ENCODE data around the gene BAAT. TPM values are rescaled to one million over a fixed set of nuclear protein-coding genes. Genes with fewer than 3 reads are reported as not detected.
A peak's percentile ranks its signal among the peaks of the same experiment; 100 is the strongest.
"Not testable (repeated sequence)": the region's sequence is repeated elsewhere in the genome, so short reads cannot be mapped to it uniquely, and the experiment has no call there.

Gene BAAT
- total and polyA plus RNA-seq, 4 donors, result 0.22 to 0.48 (median 0.36) TPM

- H3K36me3 ChIP-seq (ENCODE audit: control insufficient read depth, insufficient read depth, low read length); H3K9me3 ChIP-seq (ENCODE audit: control insufficient read depth, insufficient read depth, low read length); H3K4me1 ChIP-seq (ENCODE audit: control insufficient read depth, insufficient read depth, low read length); H3K27ac ChIP-seq (ENCODE audit: low read depth, low read length); DNase-seq (ENCODE audit: low read depth in 4 of 6, low spot score in 6 of 6); H3K27me3 ChIP-seq (ENCODE audit: control insufficient read depth, insufficient read depth, low read length); H3K4me3 ChIP-seq (ENCODE audit: low read depth, low read length): not testable (repeated sequence)
- WGBS (ENCODE audit: insufficient coverage), result 100% methylated on average over 1 of the region's 3 CpGs
Measured at GRCh38 chr9:101327422-101327909, 57.3 kb downstream of the BAAT start.

GRCh38 chr9:101326501-101326900 lies 58.3 kb downstream of the BAAT start:
- WGBS (ENCODE audit: insufficient coverage), result no CpG with 5 or more reads among the region's 1 CpG

GRCh38 chr9:101326035-101326434 lies 58.8 kb downstream of the BAAT start:
- Histone ChIP-seq H3K36me3 (ENCODE audit: control insufficient read depth, insufficient read depth, low read length) (no peaks in the 10 kb centered on the region), H3K27me3 (ENCODE audit: control insufficient read depth, insufficient read depth, low read length) (no peaks in the 10 kb centered on the region), H3K9me3 (ENCODE audit: control insufficient read depth, insufficient read depth, low read length) (no peaks in the 10 kb centered on the region), H3K4me3 (ENCODE audit: low read depth, low read length) (no peak overlapping the region), H3K4me1 (ENCODE audit: control insufficient read depth, insufficient read depth, low read length) (no peaks in the 10 kb centered on the region), H3K27ac (ENCODE audit: low read depth, low read length) (no peak overlapping the region)
- WGBS (ENCODE audit: insufficient coverage), result 67% methylated on average over 1 of the region's 1 CpG
- no peak for DNase-seq (ENCODE audit: low read depth in 4 of 6, low spot score in 6 of 6)

More at GRCh38 chr9:101326501-101326900, 58.3 kb downstream of the BAAT start:
- no peak overlapping the region for H3K4me3 ChIP-seq (ENCODE audit: low read depth, low read length)
- no peaks in the 10 kb centered on the region for H3K4me1 ChIP-seq (ENCODE audit: control insufficient read depth, insufficient read depth, low read length)
- DNase-seq (ENCODE audit: low read depth in 4 of 6, low spot score in 6 of 6), result no peak
- no peaks in the 10 kb centered on the region for H3K27me3 ChIP-seq (ENCODE audit: control insufficient read depth, insufficient read depth, low read length)
- no peaks in the 10 kb centered on the region for H3K9me3 ChIP-seq (ENCODE audit: control insufficient read depth, insufficient read depth, low read length)
- no peak overlapping the region for H3K27ac ChIP-seq (ENCODE audit: low read depth, low read length)
- H3K36me3 ChIP-seq (ENCODE audit: control insufficient read depth, insufficient read depth, low read length), result no peaks in the 10 kb centered on the region

GRCh38 chr9:101325053-101325452 lies 59.8 kb downstream of the BAAT start:
- no peaks in the 10 kb centered on the region for H3K4me1 ChIP-seq (ENCODE audit: control insufficient read depth, insufficient read depth, low read length)
- no peaks in the 10 kb centered on the region for H3K27me3 ChIP-seq (ENCODE audit: control insufficient read depth, insufficient read depth, low read length)
- H3K27ac ChIP-seq (ENCODE audit: low read depth, low read length), result no peak overlapping the region
- DNase-seq (ENCODE audit: low read depth in 4 of 6, low spot score in 6 of 6), result no peak
- no peak overlapping the region for H3K4me3 ChIP-seq (ENCODE audit: low read depth, low read length)
- WGBS (ENCODE audit: insufficient coverage), result no CpG with 5 or more reads among the region's 2 CpGs
- no peaks in the 10 kb centered on the region for H3K9me3 ChIP-seq (ENCODE audit: control insufficient read depth, insufficient read depth, low read length)
- no peaks in the 10 kb centered on the region for H3K36me3 ChIP-seq (ENCODE audit: control insufficient read depth, insufficient read depth, low read length)

- Histone ChIP-seq H3K27ac (ENCODE audit: low read depth, low read length) (no peak overlapping the region), H3K4me1 (ENCODE audit: control insufficient read depth, insufficient read depth, low read length) (no peaks in the 10 kb centered on the region), H3K36me3 (ENCODE audit: control insufficient read depth, insufficient read depth, low read length) (no peaks in the 10 kb centered on the region), H3K4me3 (ENCODE audit: low read depth, low read length) (no peak overlapping the region), H3K27me3 (ENCODE audit: control insufficient read depth, insufficient read depth, low read length) (no peaks in the 10 kb centered on the region), H3K9me3 (ENCODE audit: control insufficient read depth, insufficient read depth, low read length) (no peaks in the 10 kb centered on the region)
- WGBS (ENCODE audit: insufficient coverage), result no CpG with 5 or more reads among the region's 3 CpGs
- DNase-seq (ENCODE audit: low read depth in 4 of 6, low spot score in 6 of 6), result no peak
Measured at GRCh38 chr9:101324245-101324804, 60.5 kb downstream of the BAAT start.

GRCh38 chr9:101323129-101323528 lies 61.7 kb downstream of the BAAT start:
- DNase-seq (ENCODE audit: low read depth in 4 of 6, low spot score in 6 of 6), result no peak

GRCh38 chr9:101317735-101318134 lies 67.1 kb downstream of the BAAT start:
- H3K36me3 ChIP-seq (ENCODE audit: control insufficient read depth, insufficient read depth, low read length), result no peaks in the 10 kb centered on the region
- no peaks in the 10 kb centered on the region for H3K4me1 ChIP-seq (ENCODE audit: control insufficient read depth, insufficient read depth, low read length)
- H3K4me3 ChIP-seq (ENCODE audit: low read depth, low read length), result no peak overlapping the region
- no peaks in the 10 kb centered on the region for H3K9me3 ChIP-seq (ENCODE audit: control insufficient read depth, insufficient read depth, low read length)
- no peak overlapping the region for H3K27ac ChIP-seq (ENCODE audit: low read depth, low read length)
- no peaks in the 10 kb centered on the region for H3K27me3 ChIP-seq (ENCODE audit: control insufficient read depth, insufficient read depth, low read length)
- no peak for DNase-seq (ENCODE audit: low read depth in 4 of 6, low spot score in 6 of 6)

More at GRCh38 chr9:101323129-101323528, 61.7 kb downstream of the BAAT start:
- 87% methylated on average over 3 of the region's 3 CpGs for WGBS (ENCODE audit: insufficient coverage)
- H3K9me3 ChIP-seq (ENCODE audit: control insufficient read depth, insufficient read depth, low read length), result no peaks in the 10 kb centered on the region
- H3K4me3 ChIP-seq (ENCODE audit: low read depth, low read length), result no peak overlapping the region
- no peaks in the 10 kb centered on the region for H3K36me3 ChIP-seq (ENCODE audit: control insufficient read depth, insufficient read depth, low read length)
- no peaks in the 10 kb centered on the region for H3K27me3 ChIP-seq (ENCODE audit: control insufficient read depth, insufficient read depth, low read length)
- no peaks in the 10 kb centered on the region for H3K4me1 ChIP-seq (ENCODE audit: control insufficient read depth, insufficient read depth, low read length)
- H3K27ac ChIP-seq (ENCODE audit: low read depth, low read length), result no peak overlapping the region

- no peaks in the 10 kb centered on the region for H3K27me3 ChIP-seq (ENCODE audit: control insufficient read depth, insufficient read depth, low read length)
- WGBS (ENCODE audit: insufficient coverage), result no CpG with 5 or more reads among the region's 2 CpGs
- H3K9me3 ChIP-seq (ENCODE audit: control insufficient read depth, insufficient read depth, low read length), result no peaks in the 10 kb centered on the region
- H3K4me1 ChIP-seq (ENCODE audit: control insufficient read depth, insufficient read depth, low read length), result no peaks in the 10 kb centered on the region
- no peak overlapping the region for H3K27ac ChIP-seq (ENCODE audit: low read depth, low read length)
- DNase-seq (ENCODE audit: low read depth in 4 of 6, low spot score in 6 of 6), result no peak
- no peaks in the 10 kb centered on the region for H3K36me3 ChIP-seq (ENCODE audit: control insufficient read depth, insufficient read depth, low read length)
- H3K4me3 ChIP-seq (ENCODE audit: low read depth, low read length), result no peak overlapping the region
Measured at GRCh38 chr9:101315112-101315450, 69.7 kb downstream of the BAAT start.

GRCh38 chr9:101312661-101313060 lies 72.1 kb downstream of the BAAT start:
- no peak for DNase-seq (ENCODE audit: low read depth in 4 of 6, low spot score in 6 of 6)
- Histone ChIP-seq H3K27ac (ENCODE audit: low read depth, low read length) (no peak overlapping the region), H3K36me3 (ENCODE audit: control insufficient read depth, insufficient read depth, low read length) (no peaks in the 10 kb centered on the region), H3K4me1 (ENCODE audit: control insufficient read depth, insufficient read depth, low read length) (no peaks in the 10 kb centered on the region), H3K4me3 (ENCODE audit: low read depth, low read length) (no peak overlapping the region), H3K9me3 (ENCODE audit: control insufficient read depth, insufficient read depth, low read length) (no peaks in the 10 kb centered on the region), H3K27me3 (ENCODE audit: control insufficient read depth, insufficient read depth, low read length) (no peaks in the 10 kb centered on the region)
- WGBS (ENCODE audit: insufficient coverage), result 89% methylated on average over 8 of the region's 8 CpGs

GRCh38 chr9:101311758-101312420 lies 72.9 kb downstream of the BAAT start:
- Histone ChIP-seq H3K27me3 (ENCODE audit: control insufficient read depth, insufficient read depth, low read length) (no peaks in the 10 kb centered on the region), H3K4me1 (ENCODE audit: control insufficient read depth, insufficient read depth, low read length) (no peaks in the 10 kb centered on the region), H3K4me3 (ENCODE audit: low read depth, low read length) (no peak overlapping the region), H3K9me3 (ENCODE audit: control insufficient read depth, insufficient read depth, low read length) (no peaks in the 10 kb centered on the region), H3K27ac (ENCODE audit: low read depth, low read length) (no peak overlapping the region), H3K36me3 (ENCODE audit: control insufficient read depth, insufficient read depth, low read length) (no peaks in the 10 kb centered on the region)
- peak; percentile 53 to 97 (median 78) for DNase-seq (ENCODE audit: low read depth in 4 of 6, low spot score in 6 of 6)
- WGBS (ENCODE audit: insufficient coverage), result 100% methylated on average over 1 of the region's 4 CpGs

All from spinal cord (tissue), 10 donors.